T-cell (primary cell): ENCODE measurements around the gene AGFG2. TPM values are rescaled to one million over a fixed set of nuclear protein-coding genes. Genes with fewer than 3 reads are reported as not detected.

Experiments used
- ATAC-seq, 4 experiments: fragments of 200-7000 bp in 3 of 4; fragments of 150-1000 bp in 1 of 4; cut with Tn5 transposase; replicated peaks in 1 of 4; 1 replicate in 3 of 4; 2 replicates in 1 of 4; pipeline ENCODE4 v1.10.0; 2021; ENCODE audit warnings: moderate library complexity in 3 of 4, mild to moderate bottlenecking in 2 of 4, moderate number of reproducible peaks in 1 of 4
- CTCF ChIA-PET, 2 donors: fragments of 300-600 bp; sonication (Branson Sonifier 250); formaldehyde crosslinking; loops; one replicate each; lab custom pipeline; 2022; ENCODE audit warnings: antibody characterized with exemption in 2 of 2; lab: Charles Lee
- POLR2A ChIA-PET, 2 donors: fragments of 300-600 bp; sonication (Branson Sonifier 250); formaldehyde crosslinking; loops; one replicate each; lab custom pipeline; 2022; ENCODE audit warnings: antibody characterized with exemption in 2 of 2; lab: Charles Lee
- DNase-seq, 35 experiments: peaks; one replicate each; pipeline versions ENCODE4 v3.0.0 to v3.0.0-alpha.2; 2013 to 2023
- H3K27ac ChIP-seq: one replicate; pipeline ENCODE4 v1.5.1; 2013; ENCODE audit warnings: low read length
- H3K27me3 ChIP-seq, 2 experiments: replicated peaks in 1 of 2; 1 replicate in 1 of 2; 2 replicates in 1 of 2; pipeline versions ENCODE4 v1.6.1 to v1.7.0; 2013; ENCODE audit warnings: low read length in 1 of 2, mixed read lengths in 1 of 2; ENCODE audit not compliant: control insufficient read depth in 2 of 2, insufficient read depth in 2 of 2; ENCODE audit errors: extremely low read depth in 1 of 2
- H3K36me3 ChIP-seq, 2 donors: 1 replicate in 1 of 2; 2 replicates in 1 of 2; pipeline versions ENCODE4 v1.6.1 to v1.7.0; 2013; ENCODE audit warnings: low read length in 1 of 2; ENCODE audit not compliant: control insufficient read depth in 2 of 2, insufficient read depth in 1 of 2; ENCODE audit errors: extremely low read depth in 1 of 2
- H3K4me1 ChIP-seq, 2 experiments: 1 replicate in 1 of 2; 2 replicates in 1 of 2; pipeline versions ENCODE4 v1.6.1 to v1.7.0; 2013; ENCODE audit warnings: low read length in 2 of 2, mixed read lengths in 1 of 2; ENCODE audit not compliant: insufficient read depth in 2 of 2, control insufficient read depth in 1 of 2; ENCODE audit errors: extremely low read depth in 1 of 2
- H3K4me3 ChIP-seq, 2 donors: 1 replicate in 1 of 2; 2 replicates in 1 of 2; pipeline versions ENCODE4 v1.5.1 to v1.7.0; 2013; ENCODE audit warnings: mild to moderate bottlenecking in 2 of 2, low read length in 1 of 2, moderate library complexity in 1 of 2; ENCODE audit not compliant: control insufficient read depth in 1 of 2; ENCODE audit errors: extremely low read depth in 1 of 2
- H3K9me3 ChIP-seq: 2 replicates; pipeline ENCODE4 v1.7.0; 2013
- H3K27ac Mint-ChIP-seq, 2 donors: one replicate each; pipeline ENCODE4 v1.8.0; 2020 to 2021; ENCODE audit warnings: mild to moderate bottlenecking in 2 of 2, mixed read lengths in 2 of 2
- H3K27me3 Mint-ChIP-seq, 2 donors: one replicate each; pipeline ENCODE4 v1.8.0; 2021 to 2022; ENCODE audit warnings: mixed read lengths in 2 of 2
- H3K36me3 Mint-ChIP-seq: one replicate; pipeline ENCODE4 v1.8.0; 2021; ENCODE audit warnings: mixed read lengths
- H3K4me1 Mint-ChIP-seq, 3 donors: one replicate each; pipeline ENCODE4 v1.8.0; 2020 to 2022; ENCODE audit warnings: mixed read lengths in 3 of 3, mild to moderate bottlenecking in 1 of 3
- H3K4me3 Mint-ChIP-seq, 3 donors: one replicate each; pipeline ENCODE4 v1.8.0; 2020 to 2022; ENCODE audit warnings: mild to moderate bottlenecking in 3 of 3, mixed read lengths in 3 of 3, moderate library complexity in 3 of 3
- H3K9me3 Mint-ChIP-seq, 3 donors: one replicate each; pipeline ENCODE4 v1.8.0; 2020 to 2022; ENCODE audit warnings: mixed read lengths in 3 of 3
- WGBS: methylation state at CpG from one replicate; pipeline ENCODE4 v1.1.5; 2013; ENCODE audit warnings: missing lambda C conversion rate; ENCODE audit not compliant: insufficient coverage; 5-methylcytosine and 5-hydroxymethylcytosine counted together
- total RNA-seq, 35 experiments: library from RNA in 6 of 35; stranded (reverse) in 6 of 35; fragments of 120-200 nt in 1 of 35; gene quantifications; one replicate each; pipeline versions ENCODE4 v1.2.1 to v1.2.4 and lab custom pipeline; 2013 to 2026

The AGFG2 gene
- total RNA-seq, 5 donors from 2014 or later (not counting 1 experiment from before 2014, with no cell fraction given): 26.2 to 54.6 (median 40.2) TPM

DNA sequence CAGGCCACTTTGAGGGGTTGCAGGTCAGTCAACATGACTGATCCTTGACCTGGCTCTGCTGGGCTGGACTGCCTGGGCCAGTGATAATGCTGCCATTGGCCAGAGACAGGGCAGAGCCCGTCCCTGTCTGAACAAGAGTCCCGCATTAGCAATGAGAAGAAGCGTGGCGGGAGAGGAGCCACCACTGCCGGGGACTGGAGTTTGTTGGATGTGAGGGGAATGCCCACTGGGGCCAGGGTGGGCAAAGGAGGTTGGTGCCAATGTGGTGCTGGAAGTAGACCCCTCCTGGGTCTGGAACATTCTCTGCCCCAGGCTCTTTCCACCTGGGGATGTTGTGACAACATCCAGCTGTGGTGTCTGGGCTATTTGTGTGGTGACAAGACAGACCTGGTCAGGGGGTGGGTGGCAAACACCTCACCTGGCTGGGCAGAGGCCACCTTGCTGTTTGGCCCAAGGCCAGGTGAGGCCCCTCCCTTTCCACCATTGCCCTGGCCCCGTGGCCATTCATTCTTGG, 27.1 kb downstream of the AGFG2 start:
- Mint-ChIP-seq H3K27me3 (no peaks in the 10 kb centered on the region), H3K9me3 (no peaks in the 10 kb centered on the region), H3K36me3 (peaks cover 10% of the 10 kb centered on the region), H3K27ac (peak overlapping the region; percentile 55 to 74), H3K4me3 (no peak overlapping the region), H3K4me1 (peaks cover 26 to 36% (median 28%) of the 10 kb centered on the region in 3 donors)
- POLR2A ChIA-PET: interaction anchor here in 1 of 2 donors (0.5 kb wide), 1 partner anchor 11 kb away, joined by 7 read pairs; no protein-coding TSS in a partner anchor
- WGBS: 100% methylated on average over 5 of the region's 6 CpGs
- CTCF ChIA-PET: interaction anchor here in 1 of 2 donors (1.1 kb wide), 2 partner anchors 18 to 24 kb away, joined by 3 to 4 read pairs; no protein-coding TSS in a partner anchor
- H3K4me3 ChIP-seq: no peak overlapping the region
- H3K4me1 ChIP-seq: peaks cover 8 to 47% of the 10 kb centered on the region in 2 experiments
- H3K36me3 ChIP-seq: peaks cover 11 to 26% of the 10 kb centered on the region in 2 donors
- no peak for DNase-seq
- no peaks in the 10 kb centered on the region for H3K9me3 ChIP-seq
- H3K27me3 ChIP-seq: no peaks in the 10 kb centered on the region
- no peak overlapping the region for H3K27ac ChIP-seq
- ATAC-seq: no peak

DNA sequence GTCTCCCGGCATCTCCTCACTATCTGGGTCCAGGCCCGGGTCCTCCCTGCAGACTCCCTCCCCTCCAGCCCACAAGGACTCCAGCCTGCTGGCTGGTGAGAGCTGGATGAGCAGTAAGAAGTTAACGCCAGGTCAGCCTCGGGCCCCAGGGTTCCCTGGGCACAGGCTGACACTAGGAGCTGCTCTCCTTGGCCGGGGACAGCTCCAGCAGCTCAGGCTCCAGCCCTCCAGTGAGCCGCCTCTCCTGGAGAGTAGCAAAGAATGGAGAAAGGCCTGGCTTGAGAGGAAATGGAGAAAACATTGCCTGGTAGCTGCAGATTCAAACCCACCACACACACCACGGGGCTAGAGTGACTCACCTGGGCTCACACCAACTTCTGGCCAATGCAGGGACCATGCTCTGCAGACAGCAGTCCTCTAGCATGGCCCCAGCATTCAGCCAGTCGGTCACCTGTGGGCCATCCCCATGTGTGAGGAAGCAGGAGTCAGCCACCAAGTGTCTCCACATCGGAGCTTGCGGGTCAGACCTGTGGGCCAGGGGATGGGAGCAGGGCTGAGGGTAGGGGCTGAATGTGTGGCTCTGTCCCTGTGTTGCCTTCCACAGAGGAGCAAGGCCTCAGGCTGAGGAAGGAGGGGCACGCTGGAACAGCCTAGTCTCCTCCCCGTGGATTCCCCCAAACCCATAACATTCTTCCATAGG, 28.2 kb downstream of the AGFG2 start:
- 100% methylated on average over 2 of the region's 12 CpGs for WGBS

DNA sequence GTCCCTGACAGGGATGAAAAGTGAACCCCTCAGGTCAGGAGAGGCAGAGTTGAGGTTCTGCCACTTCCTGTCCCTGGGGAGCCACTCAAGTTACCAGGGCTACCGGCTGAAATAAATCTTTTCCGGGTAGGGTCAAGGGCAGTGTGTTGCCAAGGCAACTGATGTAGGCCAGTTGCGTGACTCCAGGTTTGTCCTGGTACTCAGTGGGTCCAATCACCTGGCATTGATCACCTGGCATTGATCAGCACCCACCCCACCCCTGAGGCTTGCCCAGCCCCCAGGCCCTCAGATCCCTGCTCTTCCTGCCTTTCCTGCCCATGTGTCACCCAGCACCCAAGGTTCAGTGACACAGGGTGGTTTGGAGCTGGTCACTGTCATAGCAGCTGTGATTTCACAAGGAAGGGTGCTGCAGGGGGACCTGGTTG, 28.8 kb downstream of the AGFG2 start:
- ChIA-PET CTCF (interaction anchor here in 1 of 2 donors (1.2 kb wide), 1 partner anchor 98 kb away, joined by 6 read pairs; no protein-coding TSS in a partner anchor), POLR2A (no interaction called here)
- no peaks in the 10 kb centered on the region for H3K27me3 ChIP-seq
- no peak overlapping the region for H3K4me3 ChIP-seq
- DNase-seq (no peak), ATAC-seq (no peak)
- peak overlapping the region; percentile 79 to 84 for H3K27ac Mint-ChIP-seq
- peaks cover 14 to 64% of the 10 kb centered on the region in 2 experiments for H3K4me1 ChIP-seq
- H3K27me3 Mint-ChIP-seq: no peaks in the 10 kb centered on the region
- 33% methylated on average over 3 of the region's 3 CpGs for WGBS
- peaks cover 7 to 21% of the 10 kb centered on the region in 2 donors for H3K36me3 ChIP-seq
- peaks cover 34 to 43% (median 42%) of the 10 kb centered on the region in 3 donors for H3K4me1 Mint-ChIP-seq
- no peaks in the 10 kb centered on the region for H3K9me3 ChIP-seq
- H3K27ac ChIP-seq: peak overlapping the region; percentile 39
- no peaks in the 10 kb centered on the region for H3K9me3 Mint-ChIP-seq
- no peak overlapping the region for H3K4me3 Mint-ChIP-seq
- peaks cover 10% of the 10 kb centered on the region for H3K36me3 Mint-ChIP-seq

More for the DNA sequence above, 28.2 kb downstream of the AGFG2 start:
- H3K4me3 ChIP-seq: no peak overlapping the region
- Mint-ChIP-seq H3K27me3 (no peaks in the 10 kb centered on the region), H3K27ac (peak overlapping the region; percentile 79 to 84), H3K4me1 (peaks cover 33 to 43% (median 39%) of the 10 kb centered on the region in 3 donors), H3K4me3 (no peak overlapping the region), H3K9me3 (no peaks in the 10 kb centered on the region), H3K36me3 (peaks cover 14% of the 10 kb centered on the region)
- peaks cover 9 to 22% of the 10 kb centered on the region in 2 donors for H3K36me3 ChIP-seq
- H3K4me1 ChIP-seq: peaks cover 14 to 58% of the 10 kb centered on the region in 2 experiments
- no peaks in the 10 kb centered on the region for H3K9me3 ChIP-seq
- peak overlapping the region; percentile 39 for H3K27ac ChIP-seq
- ATAC-seq: no peak
- ChIA-PET CTCF (interaction anchor here (0.6 to 1.2 kb wide), 3 partner anchors 17 to 98 kb away, joined by 3 to 6 read pairs (median 6); no protein-coding TSS in a partner anchor), POLR2A (interaction anchor here in 1 of 2 donors (0.6 kb wide), 1 partner anchor 323 kb away, joined by 3 read pairs; the partner anchor contains the start of gene UFSP1)
- no peak for DNase-seq
- no peaks in the 10 kb centered on the region for H3K27me3 ChIP-seq

DNA sequence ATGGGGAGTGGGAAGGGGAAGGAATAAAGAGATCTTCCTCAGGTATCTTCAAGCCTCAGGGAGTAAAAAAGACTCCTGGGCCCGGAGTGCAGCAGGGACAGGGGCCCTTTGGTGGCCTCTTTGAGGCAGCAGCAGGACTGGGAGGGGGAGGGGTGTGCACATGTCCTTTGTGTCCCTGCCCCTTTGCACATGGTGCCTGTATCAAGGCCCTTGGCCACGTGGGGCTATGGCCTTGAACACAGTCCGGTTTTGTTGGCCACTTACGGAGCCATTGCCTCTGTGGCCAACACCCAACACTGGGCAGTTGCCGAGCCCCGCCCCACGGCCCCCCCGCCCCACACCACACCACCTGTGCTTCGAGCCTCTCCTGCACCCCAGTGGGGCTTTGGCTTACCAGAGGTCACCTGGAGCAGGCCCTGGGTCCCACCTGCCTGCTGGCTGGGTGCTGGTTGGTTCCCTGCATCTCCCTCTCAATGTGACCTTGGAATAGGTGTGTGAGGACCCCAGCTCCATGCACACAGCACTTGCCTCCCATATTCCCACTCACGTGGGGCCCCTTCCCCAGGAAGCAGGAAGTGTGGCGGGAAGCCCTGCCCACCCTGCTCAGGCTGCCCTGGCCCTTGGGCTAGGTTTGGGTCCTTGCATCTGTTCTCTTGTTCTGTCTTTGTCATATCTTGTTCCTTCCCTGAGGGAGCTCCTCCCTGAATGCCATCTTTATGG, 29.3 kb downstream of the AGFG2 start:
- peak overlapping the region; percentile 39 for H3K27ac ChIP-seq
- ChIA-PET CTCF (interaction anchor here in 1 of 2 donors (0.7 kb wide), 1 partner anchor 18 kb away, joined by 4 read pairs; the partner anchor contains the start of gene FBXO24), POLR2A (no interaction called here)
- ATAC-seq (no peak), DNase-seq (peak in 1 of 35 experiments; percentile 25)
- Mint-ChIP-seq H3K4me3 (peak overlapping the region in 1 of 3 donors; percentile 71), H3K9me3 (no peaks in the 10 kb centered on the region), H3K4me1 (peaks cover 34 to 43% (median 42%) of the 10 kb centered on the region in 3 donors), H3K27ac (peak overlapping the region; percentile 84 to 85), H3K36me3 (peaks cover 8% of the 10 kb centered on the region), H3K27me3 (no peaks in the 10 kb centered on the region)
- H3K36me3 ChIP-seq: peaks cover 6 to 21% of the 10 kb centered on the region in 2 donors
- H3K27me3 ChIP-seq: no peaks in the 10 kb centered on the region
- no peaks in the 10 kb centered on the region for H3K9me3 ChIP-seq
- H3K4me1 ChIP-seq: peaks cover 14 to 68% of the 10 kb centered on the region in 2 experiments
- 90% methylated on average over 7 of the region's 11 CpGs for WGBS
- no peak overlapping the region for H3K4me3 ChIP-seq

DNA sequence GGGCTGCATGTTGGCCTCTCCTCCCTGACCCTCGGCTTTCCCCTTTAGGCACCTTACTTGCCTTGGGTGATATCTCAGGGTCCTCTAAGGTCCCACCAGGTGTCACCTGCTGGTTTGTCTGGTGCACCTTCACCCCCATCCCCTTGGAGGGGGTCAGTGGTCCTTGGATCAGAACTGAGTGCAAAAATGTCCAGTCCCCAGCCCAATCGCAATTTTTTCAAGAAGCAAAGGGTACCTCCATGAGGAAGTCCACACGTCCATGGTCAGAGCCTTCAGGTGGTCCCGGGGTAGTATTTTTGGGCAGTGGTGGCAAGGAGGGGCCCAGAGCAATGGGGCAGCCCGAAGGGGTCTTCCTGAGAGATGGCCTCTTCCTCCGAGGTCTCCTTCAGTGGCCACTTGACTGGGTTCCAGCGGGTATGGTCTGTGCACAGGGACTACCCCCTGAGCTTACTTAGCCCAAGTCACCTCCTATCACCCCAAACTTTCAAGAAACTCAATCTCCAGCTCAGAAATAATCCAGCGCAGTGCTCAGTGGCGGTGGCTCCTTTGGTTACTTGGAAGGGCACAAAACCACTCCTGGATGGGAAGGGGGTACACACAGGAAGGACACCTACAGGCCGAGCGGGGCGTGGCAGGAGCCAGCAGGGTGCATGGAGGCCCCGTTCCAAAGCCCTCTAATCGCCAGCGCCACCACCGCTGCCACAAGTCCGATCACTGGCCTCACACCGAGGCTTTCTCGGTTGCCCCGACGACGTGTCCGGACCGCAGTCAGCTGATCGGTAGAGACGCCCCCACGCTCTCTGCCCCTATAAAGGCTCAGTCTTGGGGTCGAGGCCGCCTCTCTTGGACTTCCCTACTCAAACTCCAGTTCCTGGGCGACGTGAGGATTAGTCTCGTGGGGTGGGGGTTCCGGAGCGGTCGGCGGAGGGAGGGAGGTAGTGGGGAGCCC, 30.2 kb downstream of the AGFG2 start:
- H3K9me3 Mint-ChIP-seq: no peaks in the 10 kb centered on the region
- H3K4me1 Mint-ChIP-seq: peaks cover 28 to 37% (median 36%) of the 10 kb centered on the region in 3 donors
- H3K36me3 ChIP-seq: peaks cover 12 to 23% of the 10 kb centered on the region in 2 donors
- peak overlapping the region; percentile 36 to 46 for H3K4me3 ChIP-seq
- peak overlapping the region; percentile 63 for H3K27ac ChIP-seq
- H3K27me3 Mint-ChIP-seq: no peaks in the 10 kb centered on the region
- peak in 23 of 35 experiments; percentile 24 to 68 (median 39) for DNase-seq
- ChIA-PET CTCF (interaction anchor here in 1 of 2 donors (0.7 kb wide), 1 partner anchor 17 kb away, joined by 4 read pairs; the partner anchor contains the start of gene FBXO24), POLR2A (no interaction called here)
- H3K36me3 Mint-ChIP-seq: peaks cover 4% of the 10 kb centered on the region
- 19% methylated on average over 20 of the region's 36 CpGs for WGBS
- peak; percentile 22 to 28 (median 26) for ATAC-seq
- peak overlapping the region; percentile 81 to 85 for H3K27ac Mint-ChIP-seq
- no peaks in the 10 kb centered on the region for H3K9me3 ChIP-seq
- peaks cover 14 to 63% of the 10 kb centered on the region in 2 experiments for H3K4me1 ChIP-seq
- no peaks in the 10 kb centered on the region for H3K27me3 ChIP-seq
- peak overlapping the region; percentile 44 to 71 (median 54) for H3K4me3 Mint-ChIP-seq
